Fibroblast of villous mesenchyme (primary cell): Measurements from ENCODE around the gene UQCC5. TPM values are rescaled to one million over a fixed set of nuclear protein-coding genes. Genes with fewer than 3 reads are reported as not detected.

ENCODE experiments used
- DNase-seq: peaks from one replicate; pipeline ENCODE4 v3.0.0-alpha.2; 2010; ENCODE audit warnings: low read depth
- H3K4me3 ChIP-seq: 2 replicates; pipeline ENCODE4 v1.5.1; 2011; ENCODE audit warnings: low read depth, mild to moderate bottlenecking, low read length
- total RNA-seq: library from RNA; depleted of rRNA; stranded (reverse); fragments of >200 nt; gene quantifications from 2 replicates; pipeline ENCODE4 v1.2.3, GENCODE V29; 2012
- TF ChIP-seq, protein P1 (sequence below): IDR thresholded peaks from 2 replicates; pipeline ENCODE4 v1.5.1; 2012; ENCODE audit warnings: low read depth, mild to moderate bottlenecking, low read length; ENCODE audit not compliant: insufficient read depth

UQCC5 gene
- total RNA-seq, 1 donor = 17.7 TPM

GRCh38 chr3:52520141-52520667 lies 16.2 kb upstream of the UQCC5 start:
- TF ChIP-seq, protein P1, sequence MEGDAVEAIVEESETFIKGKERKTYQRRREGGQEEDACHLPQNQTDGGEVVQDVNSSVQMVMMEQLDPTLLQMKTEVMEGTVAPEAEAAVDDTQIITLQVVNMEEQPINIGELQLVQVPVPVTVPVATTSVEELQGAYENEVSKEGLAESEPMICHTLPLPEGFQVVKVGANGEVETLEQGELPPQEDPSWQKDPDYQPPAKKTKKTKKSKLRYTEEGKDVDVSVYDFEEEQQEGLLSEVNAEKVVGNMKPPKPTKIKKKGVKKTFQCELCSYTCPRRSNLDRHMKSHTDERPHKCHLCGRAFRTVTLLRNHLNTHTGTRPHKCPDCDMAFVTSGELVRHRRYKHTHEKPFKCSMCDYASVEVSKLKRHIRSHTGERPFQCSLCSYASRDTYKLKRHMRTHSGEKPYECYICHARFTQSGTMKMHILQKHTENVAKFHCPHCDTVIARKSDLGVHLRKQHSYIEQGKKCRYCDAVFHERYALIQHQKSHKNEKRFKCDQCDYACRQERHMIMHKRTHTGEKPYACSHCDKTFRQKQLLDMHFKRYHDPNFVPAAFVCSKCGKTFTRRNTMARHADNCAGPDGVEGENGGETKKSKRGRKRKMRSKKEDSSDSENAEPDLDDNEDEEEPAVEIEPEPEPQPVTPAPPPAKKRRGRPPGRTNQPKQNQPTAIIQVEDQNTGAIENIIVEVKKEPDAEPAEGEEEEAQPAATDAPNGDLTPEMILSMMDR = no peak
- no peak for DNase-seq
- H3K4me3 ChIP-seq = no peak overlapping the region

- DNase-seq = no peak
Measured at GRCh38 chr3:52520716-52521487, 15.5 kb upstream of the UQCC5 start.

GRCh38 chr3:52521488-52521824 lies 14.9 kb upstream of the UQCC5 start:
- no peak overlapping the region for H3K4me3 ChIP-seq
- DNase-seq = no peak
- TF ChIP-seq, protein P1 = no peak

More at GRCh38 chr3:52520716-52521487, 15.5 kb upstream of the UQCC5 start:
- H3K4me3 ChIP-seq = no peak overlapping the region
- TF ChIP-seq, protein P1 = no peak

- DNase-seq = no peak
- no peak overlapping the region for H3K4me3 ChIP-seq
- TF ChIP-seq, protein P1 = no peak
Measured at GRCh38 chr3:52521881-52522650, 14.3 kb upstream of the UQCC5 start.

DNA sequence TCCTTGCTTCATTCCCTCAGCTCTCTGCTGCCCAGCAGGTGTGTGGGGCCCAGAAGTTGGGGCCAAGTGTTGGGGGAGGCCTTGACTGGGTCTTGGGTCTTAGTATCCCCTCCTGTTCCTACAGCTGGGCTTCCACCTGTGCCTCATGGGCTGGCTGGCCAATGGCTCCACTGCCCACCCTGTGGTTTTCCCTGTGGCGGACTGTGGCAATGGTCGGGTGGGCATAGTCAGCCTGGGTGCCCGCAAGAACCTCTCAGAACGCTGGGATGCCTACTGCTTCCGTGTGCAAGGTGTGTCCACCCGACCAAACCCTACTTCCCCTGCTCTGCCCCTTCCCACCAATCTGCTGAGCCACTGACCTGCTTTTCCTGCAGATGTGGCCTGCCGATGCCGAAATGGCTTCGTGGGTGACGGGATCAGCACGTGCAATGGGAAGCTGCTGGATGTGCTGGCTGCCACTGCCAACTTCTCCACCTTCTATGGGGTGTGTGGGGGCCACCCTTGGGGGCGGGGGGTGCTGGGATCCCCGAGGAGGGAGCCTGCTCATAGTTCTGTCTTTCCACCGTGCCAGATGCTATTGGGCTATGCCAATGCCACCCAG lies 13.7 kb upstream of the UQCC5 start:
- H3K4me3 ChIP-seq = no peak overlapping the region
- TF ChIP-seq, protein P1 = no peak
- no peak for DNase-seq

- DNase-seq = no peak
Measured at GRCh38 chr3:52523386-52524257, 12.8 kb upstream of the UQCC5 start.

More at GRCh38 chr3:52523386-52524257, 12.8 kb upstream of the UQCC5 start:
- H3K4me3 ChIP-seq = no peak overlapping the region
- TF ChIP-seq, protein P1 = no peak
